Right cardiac atrium (tissue), 5 donors: ENCODE measurements around the gene DRGX. TPM values are rescaled to one million over a fixed set of nuclear protein-coding genes. Genes with fewer than 3 reads are reported as not detected.

ENCODE experiments used
- ATAC-seq, 2 donors: fragments of 200-7000 bp; cut with Tn5 transposase; one replicate each; pipeline versions ENCODE4 v1.8.0 to v1.9.1; 2020; ENCODE audit warnings: moderate library complexity in 2 of 2, mild to moderate bottlenecking in 1 of 2
- DNase-seq, 3 donors: peaks; one replicate each; pipeline ENCODE4 v3.0.0-alpha.2; 2020
- H3K27ac ChIP-seq: one replicate; pipeline ENCODE4 v1.5.1; 2013; ENCODE audit warnings: mild to moderate bottlenecking, low read length, control low read depth, moderate library complexity
- H3K27me3 ChIP-seq: one replicate; pipeline ENCODE4 v1.6.1; 2013; ENCODE audit not compliant: control insufficient read depth, insufficient read depth
- H3K4me1 ChIP-seq: one replicate; pipeline ENCODE4 v1.6.1; 2013; ENCODE audit warnings: low read length; ENCODE audit not compliant: control insufficient read depth, insufficient read depth
- H3K4me3 ChIP-seq: one replicate; pipeline ENCODE4 v1.5.1; 2013; ENCODE audit warnings: low read length, control low read depth
- H3K9me3 ChIP-seq: one replicate; pipeline ENCODE4 v1.6.1; 2013; ENCODE audit warnings: low read length; ENCODE audit not compliant: control insufficient read depth
- WGBS: extraction: QIAGEN DNeasy Blood & Tissue Kit; methylation state at CpG from one replicate; pipeline ENCODE4 v1.1.7; 2013; 5-methylcytosine and 5-hydroxymethylcytosine counted together
- intact Hi-C, 4 donors: fragments of 100-400 bp; cut with DNase I; formaldehyde crosslinking; loops; one replicate each; pipeline versions ENCODE4 v1.11.0 to v1.14.0; 2022 to 2023
- polyA plus RNA-seq: library from polyadenylated mRNA; stranded (reverse); fragments of 200-250 nt; gene quantifications from one replicate; pipeline ENCODE4 v1.2.3, GENCODE V29; 2013
- total RNA-seq, 4 donors: library from RNA; stranded (reverse); fragmentation: NEBNext Ultra II Directional; extraction: Animal tissue kit (Norgen Biotek cat#: 25700); gene quantifications; one replicate each; pipeline ENCODE4 v1.2.1, GENCODE V29; 2021
- donor health status: healthy with polysubstance abuse.
- donor health status: DM: no; HTN: yes; CAD: no.
- donor health status: DM: no; HTN: no; CAD: no.
- donor health status: DM: no; HTN: yes; CAD: no; lungs with severe emphysema.
- donor health status: DM: yes; HTN: yes; CAD: no.

DRGX gene
- total and polyA plus RNA-seq, 5 donors: not detected

- H3K27me3 ChIP-seq: no peaks in the 10 kb centered on the region
- H3K4me3 ChIP-seq: no peak overlapping the region
- intact Hi-C loops: no loop called here
- H3K27ac ChIP-seq: no peak overlapping the region
- DNase-seq (no peak), ATAC-seq (no peak)
- H3K9me3 ChIP-seq: no peaks in the 10 kb centered on the region
- 29% methylated on average over 5 of the region's 5 CpGs for WGBS
- no peaks in the 10 kb centered on the region for H3K4me1 ChIP-seq
These were observed 28.3 kb downstream of the DRGX start for GRCh38 chr10:49367600-49367999.

DNA sequence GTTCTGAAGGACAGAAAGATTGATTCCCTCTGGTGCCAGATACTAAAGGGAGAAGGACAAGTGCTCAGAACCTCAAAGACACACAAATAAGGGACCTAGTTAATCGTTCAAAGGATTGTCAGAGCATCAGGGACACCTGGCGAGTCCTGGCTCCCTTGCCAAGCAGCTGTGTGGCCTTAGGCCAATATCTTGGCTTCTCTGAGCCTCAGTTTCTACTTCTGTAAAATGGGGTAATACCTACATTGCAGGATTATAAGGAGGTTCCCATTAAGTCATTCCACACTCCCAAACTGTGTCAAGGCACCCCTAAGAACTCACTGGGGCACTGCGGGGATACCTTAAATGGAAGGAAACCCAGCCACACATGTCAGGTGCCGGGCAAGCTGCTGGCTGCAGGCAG lies 29.4 kb downstream of the DRGX start:
- Histone ChIP-seq H3K4me3 (no peak overlapping the region), H3K27me3 (no peaks in the 10 kb centered on the region), H3K4me1 (no peaks in the 10 kb centered on the region), H3K9me3 (no peaks in the 10 kb centered on the region), H3K27ac (no peak overlapping the region)
- 82% methylated on average over 4 of the region's 4 CpGs for WGBS
- DNase-seq: no peak
- no peak for ATAC-seq
- intact Hi-C loops: no loop called here

- ATAC-seq: no peak
- H3K27me3 ChIP-seq: no peaks in the 10 kb centered on the region
- H3K9me3 ChIP-seq: no peaks in the 10 kb centered on the region
- intact Hi-C loops: no loop called here
- WGBS: 72% methylated on average over 23 of the region's 23 CpGs
- peak in 1 of 3 donors; percentile 60 for DNase-seq
- H3K4me3 ChIP-seq: no peak overlapping the region
- H3K4me1 ChIP-seq: no peaks in the 10 kb centered on the region
- H3K27ac ChIP-seq: no peak overlapping the region
These were observed 30.0 kb downstream of the DRGX start for GRCh38 chr10:49365675-49366415.

DNA sequence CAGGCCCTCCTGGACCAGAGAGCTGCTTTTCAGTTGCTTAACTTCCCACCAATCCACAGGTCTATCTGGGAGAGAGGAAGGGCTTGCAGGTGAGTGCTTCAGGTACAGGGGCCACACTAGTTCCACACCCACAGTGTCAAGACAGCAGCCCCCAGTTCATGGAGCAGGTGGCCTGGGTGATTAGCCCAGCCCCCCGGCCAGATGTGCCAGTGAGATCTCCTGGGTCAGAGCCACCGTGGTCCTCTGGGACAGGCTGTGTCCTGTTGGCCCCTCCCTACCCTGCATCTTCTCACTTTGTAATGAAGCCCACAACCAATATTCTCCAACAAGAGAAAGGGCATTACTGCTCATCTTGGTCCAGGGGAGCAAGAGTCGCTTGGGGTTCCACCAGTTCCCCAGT lies 30.6 kb downstream of the DRGX start:
- DNase-seq: no peak
- Histone ChIP-seq H3K4me3 (no peak overlapping the region), H3K4me1 (peaks cover 2% of the 10 kb centered on the region), H3K9me3 (no peaks in the 10 kb centered on the region), H3K27me3 (no peaks in the 10 kb centered on the region), H3K27ac (no peak overlapping the region)
- ATAC-seq: no peak
- 83% methylated on average over 3 of the region's 3 CpGs for WGBS
- intact Hi-C loops: no loop called here

GRCh38 chr10:49364747-49365146 lies 31.1 kb downstream of the DRGX start:
- WGBS: 91% methylated on average over 8 of the region's 8 CpGs

DNA sequence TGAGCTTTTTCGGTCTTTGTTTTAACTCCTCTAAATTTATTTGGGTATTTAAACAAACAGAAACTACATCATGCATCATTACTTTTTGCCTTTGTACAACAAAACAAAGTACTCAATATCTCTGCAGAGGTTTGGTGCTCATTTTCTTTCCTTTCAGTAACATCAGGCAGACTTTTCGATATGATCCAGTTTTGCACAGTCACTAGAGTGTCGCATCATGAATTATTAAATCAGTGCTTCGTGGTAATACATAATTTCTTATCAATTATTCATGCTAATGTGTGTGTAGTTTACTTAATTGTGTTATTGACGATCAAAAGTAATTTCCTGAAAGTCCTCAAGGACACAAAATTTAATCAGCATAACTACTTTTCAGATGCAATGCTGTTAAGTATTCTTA lies 31.8 kb downstream of the DRGX start:
- DNase-seq (no peak), ATAC-seq (no peak)
- Histone ChIP-seq H3K9me3 (no peaks in the 10 kb centered on the region), H3K4me1 (peaks cover 6% of the 10 kb centered on the region), H3K27ac (no peak overlapping the region), H3K27me3 (no peaks in the 10 kb centered on the region), H3K4me3 (no peak overlapping the region)
- intact Hi-C loops: no loop called here
- WGBS: 87% methylated on average over 5 of the region's 5 CpGs

More at GRCh38 chr10:49364747-49365146, 31.1 kb downstream of the DRGX start:
- H3K27me3 ChIP-seq: no peaks in the 10 kb centered on the region
- no peaks in the 10 kb centered on the region for H3K9me3 ChIP-seq
- H3K4me1 ChIP-seq: peaks cover 6% of the 10 kb centered on the region
- intact Hi-C loops: no loop called here
- H3K27ac ChIP-seq: no peak overlapping the region
- no peak overlapping the region for H3K4me3 ChIP-seq
- DNase-seq (no peak), ATAC-seq (no peak)

DNA sequence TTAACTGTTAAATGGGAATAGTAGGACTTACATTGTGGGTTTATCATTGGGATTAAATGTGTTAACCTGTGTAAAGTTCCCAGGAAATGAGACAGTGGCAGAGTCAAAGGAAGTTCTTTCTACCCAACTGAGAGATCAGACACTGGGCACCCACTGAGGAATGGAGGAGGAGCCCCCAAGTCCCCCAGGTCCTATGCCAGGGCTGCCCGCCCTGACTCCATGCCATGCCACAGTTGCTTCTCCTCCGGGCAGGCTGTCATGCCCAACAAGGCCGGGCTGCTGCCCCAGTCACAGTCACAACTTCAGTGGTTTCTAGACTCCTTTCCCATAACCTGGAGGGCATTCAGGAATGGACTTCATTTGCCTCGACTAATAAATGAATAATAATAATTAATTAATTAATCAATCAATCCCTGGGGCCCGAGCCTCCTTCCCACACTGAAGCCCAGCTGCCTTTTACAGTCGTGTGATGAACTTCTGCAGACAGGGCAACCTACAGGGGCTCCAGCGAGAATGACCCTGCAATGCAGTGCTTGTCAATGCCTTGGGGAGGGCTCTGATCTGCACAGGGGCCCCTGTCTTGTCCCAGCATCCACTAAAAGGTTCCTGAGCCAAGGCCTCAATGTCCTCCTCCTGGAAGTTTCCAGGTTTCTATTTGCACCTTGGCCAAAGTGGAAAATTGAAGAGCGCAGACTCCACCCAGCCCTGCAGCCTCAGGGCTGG lies 32.4 kb downstream of the DRGX start:
- intact Hi-C loops: no loop called here

DNA sequence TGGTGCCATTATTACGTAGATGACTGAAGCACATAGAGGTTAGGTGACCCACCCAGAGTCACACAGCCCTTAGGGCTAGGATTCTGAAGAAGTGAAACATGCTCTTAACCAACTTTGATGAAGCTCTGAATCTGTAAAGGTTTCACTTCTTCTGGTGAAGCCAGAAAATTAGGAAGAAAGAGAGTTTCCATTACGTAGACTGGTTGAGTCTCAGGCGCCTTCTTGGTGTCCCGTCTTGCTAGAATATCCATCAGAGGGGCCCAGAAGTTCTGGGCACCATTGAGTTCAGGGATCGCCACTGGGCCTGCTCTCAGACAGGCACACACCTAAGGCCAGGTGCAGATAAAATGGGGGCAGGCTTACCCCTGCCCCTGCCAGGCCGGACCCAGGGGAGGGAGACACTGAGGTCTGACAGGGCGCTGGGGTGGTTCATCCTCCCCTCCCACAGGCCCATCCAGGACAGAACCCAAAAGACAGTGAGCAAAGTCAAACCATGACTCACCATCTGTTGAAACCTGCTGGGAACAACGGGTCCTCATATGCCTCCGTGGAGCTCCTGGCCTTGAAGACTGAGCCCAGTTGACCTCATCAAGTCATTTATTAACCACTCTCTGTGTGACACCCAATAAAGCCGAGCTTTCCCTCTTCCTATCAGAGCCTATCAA lies 33.2 kb downstream of the DRGX start:
- WGBS: 88% methylated on average over 10 of the region's 10 CpGs
- intact Hi-C loops: no loop called here
- no peak for DNase-seq
- Histone ChIP-seq H3K4me3 (no peak overlapping the region), H3K4me1 (peaks cover 6% of the 10 kb centered on the region), H3K27me3 (no peaks in the 10 kb centered on the region), H3K27ac (no peak overlapping the region), H3K9me3 (no peaks in the 10 kb centered on the region)
- ATAC-seq: no peak

More for the DNA sequence above, 32.4 kb downstream of the DRGX start:
- H3K27me3 ChIP-seq: no peaks in the 10 kb centered on the region
- ATAC-seq: no peak
- H3K4me1 ChIP-seq: peaks cover 6% of the 10 kb centered on the region
- no peak overlapping the region for H3K27ac ChIP-seq
- peak in 1 of 3 donors; percentile 25 for DNase-seq
- no peak overlapping the region for H3K4me3 ChIP-seq
- H3K9me3 ChIP-seq: no peaks in the 10 kb centered on the region
- 87% methylated on average over 8 of the region's 8 CpGs for WGBS

DNA sequence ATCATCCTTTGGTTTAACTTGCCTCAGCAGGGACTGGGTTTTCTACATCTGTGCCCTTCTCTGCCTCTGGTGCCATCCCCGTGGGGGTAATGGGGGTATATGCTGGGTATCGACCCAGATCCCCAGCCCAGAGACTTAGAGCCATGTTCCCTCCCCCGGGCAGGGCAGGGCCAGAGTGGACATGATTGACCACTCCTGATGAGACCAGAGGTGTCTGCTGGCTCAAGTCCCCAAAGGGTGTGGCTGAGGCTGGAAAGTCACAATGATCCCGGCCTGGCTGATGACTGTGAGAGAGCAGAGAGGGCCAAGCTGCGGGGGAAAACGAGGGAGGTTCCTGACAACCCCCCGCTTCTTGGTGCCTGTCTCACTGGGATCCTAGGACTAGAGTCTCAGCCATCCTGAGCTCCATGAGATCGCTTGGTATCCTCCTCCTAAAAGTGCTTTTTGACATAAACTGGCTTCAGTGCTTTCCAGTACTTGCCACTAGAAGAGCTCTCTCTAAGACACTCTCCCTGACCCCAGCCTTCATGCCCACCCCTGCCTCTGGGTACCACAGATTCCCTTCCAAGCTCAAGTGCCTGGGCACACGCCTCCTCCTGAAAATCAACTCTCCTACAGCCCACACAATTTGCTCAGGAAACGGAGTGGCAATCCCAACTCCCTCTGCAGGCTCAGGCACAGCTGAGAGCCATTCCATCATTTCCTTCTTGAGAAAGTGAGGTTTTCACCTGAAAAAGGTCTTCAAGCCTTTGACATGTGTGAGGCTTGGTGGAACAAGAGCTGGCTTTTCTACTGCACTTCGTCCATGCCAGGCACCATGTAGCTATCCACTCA lies 33.9 kb downstream of the DRGX start:
- H3K27ac ChIP-seq: no peak overlapping the region
- no peaks in the 10 kb centered on the region for H3K27me3 ChIP-seq
- intact Hi-C loops: no loop called here
- H3K9me3 ChIP-seq: no peaks in the 10 kb centered on the region
- WGBS: 74% methylated on average over 11 of the region's 11 CpGs
- no peak overlapping the region for H3K4me3 ChIP-seq
- DNase-seq (peak in 1 of 3 donors; percentile 48), ATAC-seq (peak in 1 of 2 donors; percentile 31)
- peaks cover 6% of the 10 kb centered on the region for H3K4me1 ChIP-seq

DNA sequence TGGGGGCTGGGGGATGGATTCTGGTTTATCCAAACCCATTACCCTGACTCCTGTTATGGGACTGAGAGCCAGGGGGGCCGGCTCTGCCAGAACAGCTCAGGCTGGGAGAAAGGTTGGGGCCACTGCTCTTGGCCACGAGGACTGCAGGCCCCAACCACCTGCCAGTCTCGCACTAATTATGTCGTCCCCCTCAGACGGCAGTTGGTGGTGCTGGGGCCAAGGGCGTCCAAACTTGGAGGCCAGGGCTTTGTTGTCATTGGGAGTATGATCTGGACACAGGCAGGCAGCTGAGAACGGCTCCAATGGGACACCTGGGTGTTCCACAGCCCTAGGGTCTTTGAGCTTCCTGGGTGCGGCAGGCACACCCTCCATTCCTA lies 34.7 kb downstream of the DRGX start:
- H3K4me3 ChIP-seq: no peak overlapping the region
- H3K9me3 ChIP-seq: no peaks in the 10 kb centered on the region
- WGBS: 81% methylated on average over 8 of the region's 8 CpGs
- DNase-seq (peak in 1 of 3 donors; percentile 38), ATAC-seq (no peak)
- H3K27me3 ChIP-seq: no peaks in the 10 kb centered on the region
- no peak overlapping the region for H3K27ac ChIP-seq
- intact Hi-C loops: no loop called here
- H3K4me1 ChIP-seq: peaks cover 6% of the 10 kb centered on the region
